ENCODE data around the gene USP48. TPM values are rescaled to one million over a fixed set of nuclear protein-coding genes. Genes with fewer than 3 reads are reported as not detected.

USP48 gene
- total RNA-seq, 1 donor from 2014 or later: 39.1 TPM

- Histone ChIP-seq H3K4me3 (no peak overlapping the region), H3K9me3 (replicated peaks) (no peaks in the 10 kb centered on the region), H3K4me1 (peaks cover 39% of the 10 kb centered on the region), H3K27me3 (ENCODE audit: low read depth) (no peaks in the 10 kb centered on the region), H3K27ac (replicated peaks) (no peak overlapping the region), H3K36me3 (no peaks in the 10 kb centered on the region)
- no peak for DNase-seq
- intact Hi-C loops (cut with micrococcal nuclease): no loop called here
- TF ChIP-seq CTCF (IDR thresholded peaks at IDR 0.05; ENCODE audit: borderline replicate concordance): no peak
Observed at GRCh38 chr1:21762022-21762404, 20.9 kb downstream of the USP48 start.

- intact Hi-C loops (cut with micrococcal nuclease): no loop called here
- H3K27me3 ChIP-seq (ENCODE audit: low read depth): no peaks in the 10 kb centered on the region
- peaks cover 44% of the 10 kb centered on the region for H3K4me1 ChIP-seq
- H3K9me3 ChIP-seq (replicated peaks): no peaks in the 10 kb centered on the region
- no peak overlapping the region for H3K4me3 ChIP-seq
- peaks cover 5% of the 10 kb centered on the region for H3K36me3 ChIP-seq
- no peak for TF ChIP-seq CTCF (IDR thresholded peaks at IDR 0.05; ENCODE audit: borderline replicate concordance)
- no peak for DNase-seq
- H3K27ac ChIP-seq (replicated peaks): no peak overlapping the region
Observed at GRCh38 chr1:21761052-21761451, 21.9 kb downstream of the USP48 start.

GRCh38 chr1:21759818-21760217 is 23.1 kb downstream of the USP48 start:
- TF ChIP-seq CTCF (IDR thresholded peaks at IDR 0.05; ENCODE audit: borderline replicate concordance): no peak
- no peak for DNase-seq
- intact Hi-C loops (cut with micrococcal nuclease): no loop called here
- H3K9me3 ChIP-seq (replicated peaks): no peaks in the 10 kb centered on the region
- peaks cover 17% of the 10 kb centered on the region for H3K36me3 ChIP-seq
- H3K4me3 ChIP-seq: no peak overlapping the region
- H3K27ac ChIP-seq (replicated peaks): no peak overlapping the region
- H3K27me3 ChIP-seq (ENCODE audit: low read depth): no peaks in the 10 kb centered on the region
- H3K4me1 ChIP-seq: peaks cover 36% of the 10 kb centered on the region

- peaks cover 23% of the 10 kb centered on the region for H3K36me3 ChIP-seq
- H3K4me3 ChIP-seq: no peak overlapping the region
- H3K4me1 ChIP-seq: peaks cover 30% of the 10 kb centered on the region
- intact Hi-C loops (cut with micrococcal nuclease): no loop called here
- H3K9me3 ChIP-seq (replicated peaks): no peaks in the 10 kb centered on the region
- TF ChIP-seq CTCF (IDR thresholded peaks at IDR 0.05; ENCODE audit: borderline replicate concordance): no peak
- no peaks in the 10 kb centered on the region for H3K27me3 ChIP-seq (ENCODE audit: low read depth)
- no peak for DNase-seq
- no peak overlapping the region for H3K27ac ChIP-seq (replicated peaks)
Observed at GRCh38 chr1:21759182-21759581, 23.8 kb downstream of the USP48 start.

GRCh38 chr1:21758614-21759013 is 24.3 kb downstream of the USP48 start:
- Histone ChIP-seq H3K9me3 (replicated peaks) (no peaks in the 10 kb centered on the region), H3K36me3 (peaks cover 29% of the 10 kb centered on the region), H3K27me3 (ENCODE audit: low read depth) (no peaks in the 10 kb centered on the region), H3K27ac (replicated peaks) (no peak overlapping the region), H3K4me1 (peaks cover 24% of the 10 kb centered on the region), H3K4me3 (no peak overlapping the region)
- intact Hi-C loops (cut with micrococcal nuclease): no loop called here
- TF ChIP-seq CTCF (IDR thresholded peaks at IDR 0.05; ENCODE audit: borderline replicate concordance): no peak
- DNase-seq: no peak

Measured in left ventricle myocardium inferior (tissue), 1 donor.